GM12878 (cell line): ENCODE data around the gene MARS1. TPM values are rescaled to one million over a fixed set of nuclear protein-coding genes. Genes with fewer than 3 reads are reported as not detected.

Source experiments
- ASH2L ChIP-seq: fragments of 300-600, 200-600 bp; sonication (generic); IDR thresholded peaks from 2 replicates; pipeline ENCODE4 v1.6.1; 2017; ENCODE audit warnings: low read depth, mild to moderate bottlenecking, borderline replicate concordance
- ATF7 ChIP-seq: fragments of 450-650 bp; IDR thresholded peaks from 2 replicates; pipeline ENCODE4 v1.6.1; 2016; ENCODE audit warnings: low read depth, mild to moderate bottlenecking
- BHLHE40 ChIP-seq, 2 experiments: fragments of 450-650 bp in 1 of 2; IDR thresholded peaks; 2 replicates each; pipeline ENCODE4 v1.6.1; 2011 to 2017; ENCODE audit warnings: low read depth in 2 of 2, borderline replicate concordance in 1 of 2, improper control_type of control experiment in 1 of 2, low read length in 1 of 2, mild to moderate bottlenecking in 1 of 2
- CHD2 ChIP-seq: IDR thresholded peaks from 2 replicates; pipeline ENCODE4 v1.6.1; 2011; ENCODE audit warnings: low read depth, low read length, improper control_type of control experiment, borderline replicate concordance
- CHD4 ChIP-seq: fragments of 200-600 bp; sonication (generic); IDR thresholded peaks from 2 replicates; pipeline ENCODE4 v1.6.1; 2016; ENCODE audit warnings: mild to moderate bottlenecking
- E2F4 ChIP-seq: IDR thresholded peaks from 2 replicates; pipeline ENCODE4 v1.6.1; 2012; ENCODE audit warnings: low read depth, low read length, improper control_type of control experiment
- LARP7 ChIP-seq: fragments of 450-650 bp; IDR thresholded peaks from 2 replicates; pipeline ENCODE4 v1.6.1; 2017; ENCODE audit warnings: mild to moderate bottlenecking
- MAX ChIP-seq: IDR thresholded peaks from 2 replicates; pipeline ENCODE4 v1.6.1; 2012; ENCODE audit warnings: low read depth, low read length, improper control_type of control experiment
- NR2F1 ChIP-seq: fragments of 450-650 bp; conservative IDR thresholded peaks from 2 replicates; pipeline ENCODE4 v1.6.1; 2017; ENCODE audit warnings: mild to moderate bottlenecking
- RAD51 ChIP-seq: fragments of 450-650 bp; IDR thresholded peaks from 2 replicates; pipeline ENCODE4 v1.6.1; 2016; ENCODE audit warnings: moderate library complexity, mild to moderate bottlenecking, inconsistent platforms
- SMARCA5 ChIP-seq: fragments of 450-650 bp; IDR thresholded peaks from 2 replicates; pipeline ENCODE4 v1.6.1; 2017; ENCODE audit warnings: mild to moderate bottlenecking
- SMC3 ChIP-seq: IDR thresholded peaks from 2 replicates; pipeline ENCODE4 v1.6.1; 2011; ENCODE audit warnings: low read length, improper control_type of control experiment, borderline replicate concordance
- SPI1 ChIP-seq: IDR thresholded peaks from 2 replicates; pipeline ENCODE4 v1.6.1; 2011; ENCODE audit warnings: low read depth, mild to moderate bottlenecking, low read length, moderate library complexity, borderline replicate concordance; ENCODE audit not compliant: insufficient read depth
- TBL1XR1 ChIP-seq: IDR thresholded peaks from 2 replicates; pipeline ENCODE4 v1.6.1; 2012; ENCODE audit warnings: low read depth, low read length, improper control_type of control experiment
- USF1 ChIP-seq: IDR thresholded peaks from 2 replicates; pipeline ENCODE4 v1.6.1; 2011; ENCODE audit warnings: borderline replicate concordance, low read depth, mild to moderate bottlenecking, moderate library complexity, mixed read lengths, low read length; ENCODE audit not compliant: insufficient read depth; ENCODE audit errors: extremely low read length
- USF2 ChIP-seq: IDR thresholded peaks from 2 replicates; pipeline ENCODE4 v1.6.1; 2011; ENCODE audit warnings: low read depth, low read length, improper control_type of control experiment, borderline replicate concordance
- ZBTB40 ChIP-seq: fragments of 450-650 bp; IDR thresholded peaks from 2 replicates; pipeline ENCODE4 v1.6.1; 2016; ENCODE audit warnings: mild to moderate bottlenecking, moderate library complexity, borderline replicate concordance
- ZNF207 ChIP-seq: fragments of 450-650 bp; IDR thresholded peaks from 2 replicates; pipeline ENCODE4 v1.6.1; 2014; ENCODE audit warnings: antibody characterized with exemption, mild to moderate bottlenecking, borderline replicate concordance
- ZNF217 ChIP-seq: fragments of 450-650 bp; IDR thresholded peaks from 2 replicates; pipeline ENCODE4 v1.6.1; 2017; ENCODE audit warnings: antibody characterized with exemption, mild to moderate bottlenecking
- ZNF24 ChIP-seq: fragments of 450-650 bp; IDR thresholded peaks from 2 replicates; pipeline ENCODE4 v1.6.1; 2017; ENCODE audit warnings: antibody characterized with exemption, mild to moderate bottlenecking
- polyA plus RNA-seq, 11 experiments: library from polyadenylated mRNA; depleted of rRNA in 4 of 11; unstranded in 6 of 11; stranded (reverse) in 5 of 11; fragments of >200 nt; fragmentation: Nextera tagmentation in 4 of 11; fragmentation: Illumina TruSeq in 1 of 11; extraction: Ambion mirVana in 4 of 11; extraction: Trizol in 1 of 11; gene quantifications; 1 replicate in 1 of 11; 2 replicates in 10 of 11; pipeline versions ENCODE4 v1.2.1 to v1.2.3, GENCODE V29; 2011 to 2016; ENCODE audit warnings: inconsistent platforms in 2 of 11, missing spikeins in 2 of 11, low read depth in 1 of 11
- total RNA-seq, 4 experiments: library from RNA; depleted of rRNA in 3 of 4; stranded (reverse); fragments of >200 nt in 3 of 4; fragmentation: Illumina TruSeq in 1 of 4; extraction: Trizol in 1 of 4; gene quantifications; 2 replicates each; pipeline versions ENCODE4 v1.2.1 to v1.2.3, GENCODE V29; 2013 to 2021

Gene MARS1
- total and polyA plus RNA-seq, 10 of the 15 experiments (the other 5 are each of a cell fraction or from before 2014, with no cell fraction given), result 72.3 to 270 (median 153) TPM

- TF ChIP-seq ZBTB40 (no peak), SMARCA5 (no peak; the same call in 1 of the 2 replicates), NR2F1 (no peak), E2F4 (no peak), SPI1 (peak; percentile 68; the same call in 1 of the 2 replicates), SMC3 (no peak), TBL1XR1 (0 out of 2 replicates have a peak, but pooled peaks have one; percentile 49), RAD51 (no peak), CHD2 (no peak), ZNF217 (no peak), ASH2L (no peak), USF2 (no peak), BHLHE40 (IDR thresholded peaks at IDR 0.05; ENCODE audit: borderline replicate concordance in 1 of 2, low read depth in 2 of 2, low read length in 1 of 2) (no peak), ZNF24 (no peak), ZNF207 (no peak), USF1 (no peak), LARP7 (no peak), MAX (no peak), ATF7 (peak; percentile 34), CHD4 (no peak)
Measured at GRCh38 chr12:57479376-57480115, 8.3 kb upstream of the MARS1 start, which contains the start of gene ARHGAP9 (continued).
